Measurements from ENCODE around the gene RNF146.

- no peak for TF ChIP-seq CTCF (conservative IDR thresholded peaks at IDR 0.05; ENCODE audit: low read length)
- TF ChIP-seq EZH2phosphoT487 (IDR thresholded peaks at IDR 0.05; ENCODE audit: borderline replicate concordance): no peak
Measured at GRCh38 chr6:127291495-127291894, 24.8 kb downstream of the RNF146 start.

Data from Loucy (cell line).